GM23248 (cell line): ENCODE results near the gene GAST. TPM values are rescaled to one million over a fixed set of nuclear protein-coding genes. Genes with fewer than 3 reads are reported as not detected.
"Not testable (repeated sequence)": the region's sequence is repeated elsewhere in the genome, so short reads cannot be mapped to it uniquely, and the experiment has no call there.

ENCODE experiments used
- DNase-seq: peaks from one replicate; pipeline ENCODE4 v3.0.0-alpha.2; 2015
- H2AFZ ChIP-seq: fragments of 200-600 bp; sonication (generic); 2 replicates; pipeline ENCODE4 v1.6.1; 2016; ENCODE audit warnings: antibody characterized with exemption
- H3F3A ChIP-seq: fragments of 200-600 bp; sonication (generic); 2 replicates; pipeline ENCODE4 v1.6.1; 2016; ENCODE audit warnings: mild to moderate bottlenecking, antibody characterized with exemption, mixed run types; ENCODE audit not compliant: insufficient read depth
- H3K27ac ChIP-seq: fragments of 200-600 bp; sonication (generic); 2 replicates; pipeline ENCODE4 v1.5.1; 2016; ENCODE audit warnings: mild to moderate bottlenecking
- H3K27me3 ChIP-seq: fragments of 200-600 bp; sonication (generic); replicated peaks from 2 replicates; pipeline ENCODE4 v1.6.1; 2016; ENCODE audit warnings: mild to moderate bottlenecking; ENCODE audit not compliant: insufficient read depth
- H3K36me3 ChIP-seq: fragments of 200-600 bp; sonication (generic); 2 replicates; pipeline ENCODE4 v1.6.1; 2016; ENCODE audit warnings: low read depth, mild to moderate bottlenecking
- H3K4me1 ChIP-seq: fragments of 200-600 bp; sonication (generic); 2 replicates; pipeline ENCODE4 v1.6.1; 2016; ENCODE audit warnings: mild to moderate bottlenecking; ENCODE audit not compliant: insufficient read depth
- H3K4me2 ChIP-seq: fragments of 200-600 bp; sonication (generic); one replicate; pipeline ENCODE4 v1.6.1; 2016; ENCODE audit warnings: mild to moderate bottlenecking; ENCODE audit not compliant: unreplicated experiment
- H3K4me3 ChIP-seq: fragments of 200-600 bp; sonication (generic); 2 replicates; pipeline ENCODE4 v1.5.1; 2016; ENCODE audit warnings: mild to moderate bottlenecking
- H3K79me2 ChIP-seq: fragments of 200-600 bp; sonication (generic); 2 replicates; pipeline ENCODE4 v1.6.1; 2016; ENCODE audit warnings: mild to moderate bottlenecking; ENCODE audit not compliant: insufficient read depth
- H3K9ac ChIP-seq: fragments of 200-600 bp; sonication (generic); 2 replicates; pipeline ENCODE4 v1.6.1; 2016; ENCODE audit warnings: mild to moderate bottlenecking
- H3K9me2 ChIP-seq: fragments of 200-600 bp; sonication (generic); 2 replicates; pipeline ENCODE4 v1.6.1; 2016; ENCODE audit warnings: mixed run types, mild to moderate bottlenecking, moderate library complexity; ENCODE audit not compliant: insufficient read depth
- H3K9me3 ChIP-seq: fragments of 200-600 bp; sonication (generic); one replicate; pipeline ENCODE4 v1.6.1; 2017; ENCODE audit warnings: low read depth
- H4K20me1 ChIP-seq: fragments of 200-600 bp; sonication (generic); 2 replicates; pipeline ENCODE4 v1.6.0; 2016; ENCODE audit not compliant: insufficient read depth
- EZH2 ChIP-seq: fragments of 200-600 bp; sonication (generic); IDR thresholded peaks from 2 replicates; pipeline ENCODE4 v1.6.1; 2018; ENCODE audit warnings: antibody characterized with exemption, mild to moderate bottlenecking; ENCODE audit not compliant: insufficient read depth, poor library complexity, severe bottlenecking
- EZH2phosphoT487 ChIP-seq: fragments of 200-600 bp; sonication (generic); IDR thresholded peaks from 2 replicates; pipeline ENCODE4 v1.6.1; 2018; ENCODE audit warnings: antibody characterized with exemption, moderate library complexity, mild to moderate bottlenecking, low read depth; ENCODE audit not compliant: insufficient read depth
- WGBS, 2 experiments: methylation state at CpG; one replicate each; pipeline ENCODE4 v1.1.6; 2015 to 2017; ENCODE audit warnings: low lambda C conversion rate in 2 of 2, low coverage in 1 of 2; ENCODE audit errors: missing lambda C conversion rate in 2 of 2; 5-methylcytosine and 5-hydroxymethylcytosine counted together
- in situ Hi-C: fragments of 300-500 bp; cut with MboI; formaldehyde crosslinking; loops from 2 replicates; pipeline ENCODE4 v1.15.0; 2020
- polyA plus RNA-seq: library from polyadenylated mRNA; unstranded; fragments of >200 nt; fragmentation: Nextera tagmentation; extraction: Ambion mirVana; gene quantifications from 2 replicates; pipeline ENCODE4 v1.2.1, GENCODE V29; 2016
- total RNA-seq: library from RNA; depleted of rRNA; stranded (reverse); fragments of >200 nt; shearing (Covaris generic); gene quantifications from 2 replicates; pipeline ENCODE4 v1.2.3, GENCODE V29; 2014

Gene GAST
- total and polyA plus RNA-seq, 2 experiments from 2014 or later = not detected

- H3F3A ChIP-seq = peaks cover 7% of the 10 kb centered on the region; the same call in 1 of the 2 replicates
- H3K36me3 ChIP-seq = no peaks in the 10 kb centered on the region
- no peaks in the 10 kb centered on the region for H3K27me3 ChIP-seq
- WGBS, 2 experiments = 47 to 49% methylated on average over 23 of the region's 23 CpGs
- no peaks in the 10 kb centered on the region for H3K9me3 ChIP-seq
- no peaks in the 10 kb centered on the region for H3K79me2 ChIP-seq
- no peaks in the 10 kb centered on the region for H4K20me1 ChIP-seq
- peak overlapping the region; percentile 68 for H3K9ac ChIP-seq
- H3K9me2 ChIP-seq = no peaks in the 10 kb centered on the region
- in situ Hi-C loops = loop anchor here (10.0 to 25.0 kb wide), 3 partner anchors 330 to 1055 kb away; no protein-coding TSS in a partner anchor
- H3K27ac ChIP-seq = no peak overlapping the region
- TF ChIP-seq EZH2 = no peak
- TF ChIP-seq EZH2phosphoT487 = no peak
- H3K4me1 ChIP-seq = peaks cover 5% of the 10 kb centered on the region
- H3K4me2 ChIP-seq = peak overlapping the region; percentile 95
- peak overlapping the region; percentile 74; the same call in 1 of the 2 replicates for H3K4me3 ChIP-seq
- H2AFZ ChIP-seq = peak overlapping the region; percentile 99
- DNase-seq = no peak
These were observed 44.7 kb upstream of the GAST start for GRCh38 chr17:41667280-41668041.

- no peak for DNase-seq
- Histone ChIP-seq H3K27me3 (no peaks in the 10 kb centered on the region), H3K4me1 (no peaks in the 10 kb centered on the region), H3K79me2 (no peaks in the 10 kb centered on the region), H3K9me3 (no peaks in the 10 kb centered on the region), H2AFZ (no peak overlapping the region), H3K9me2 (no peaks in the 10 kb centered on the region), H3K27ac (no peak overlapping the region), H3K4me3 (no peak overlapping the region), H3F3A (no peaks in the 10 kb centered on the region), H3K4me2 (no peak overlapping the region), H3K36me3 (no peaks in the 10 kb centered on the region), H4K20me1 (no peaks in the 10 kb centered on the region), H3K9ac (no peak overlapping the region)
- in situ Hi-C loops = loop anchor here (25.0 kb wide), 2 partner anchors 335 to 1060 kb away; no protein-coding TSS in a partner anchor
- 87 to 88% methylated on average over 7 of the region's 7 CpGs for WGBS, 2 experiments
- no peak for TF ChIP-seq EZH2
- no peak for TF ChIP-seq EZH2phosphoT487
These were observed 40.0 kb upstream of the GAST start for GRCh38 chr17:41672153-41672552.

GRCh38 chr17:41675157-41676057 is 36.7 kb upstream of the GAST start:
- H3K4me2 ChIP-seq = not testable (repeated sequence)

GRCh38 chr17:41676058-41676419 is 36.1 kb upstream of the GAST start:
- Histone ChIP-seq H3K4me1 (peaks cover 16% of the 10 kb centered on the region), H3K9me3 (no peaks in the 10 kb centered on the region), H2AFZ (no peak overlapping the region), H3K27ac (no peak overlapping the region), H4K20me1 (no peaks in the 10 kb centered on the region), H3K79me2 (no peaks in the 10 kb centered on the region), H3K4me3 (no peak overlapping the region), H3K27me3 (no peaks in the 10 kb centered on the region), H3K4me2 (no peak overlapping the region), H3K9ac (no peak overlapping the region), H3F3A (peaks cover 13% of the 10 kb centered on the region), H3K9me2 (no peaks in the 10 kb centered on the region), H3K36me3 (no peaks in the 10 kb centered on the region)
- no peak for TF ChIP-seq EZH2
- DNase-seq = no peak
- WGBS, 2 experiments = 77 to 83% methylated on average over 3 of the region's 3 CpGs
- in situ Hi-C loops = no loop called here

More at GRCh38 chr17:41675157-41676057, 36.7 kb upstream of the GAST start:
- H3K27ac ChIP-seq, H4K20me1 ChIP-seq, H3K4me3 ChIP-seq, H3K27me3 ChIP-seq, H3K9me2 ChIP-seq, H3K36me3 ChIP-seq, in situ Hi-C loops, H2AFZ ChIP-seq, DNase-seq, H3K79me2 ChIP-seq, H3K9ac ChIP-seq, H3K9me3 ChIP-seq: not testable (repeated sequence)
- Histone ChIP-seq H3F3A (peaks cover 13% of the 10 kb centered on the region), H3K4me1 (peaks cover 16% of the 10 kb centered on the region)
- WGBS, 2 experiments = 71 to 82% methylated on average over 5 to 7 of the region's 7 CpGs
